Transverse colon (tissue), 4 donors: ENCODE data around the gene RNU1-4.

Source experiments
- CTCF ChIP-seq, 5 experiments: fragments of 200-600 bp in 3 of 5; fragments of 450-650 bp in 2 of 5; sonication (generic) in 3 of 5; IDR thresholded peaks; 1 replicate in 2 of 5; 2 replicates in 3 of 5; pipeline ENCODE4 v1.5.1; 2016 to 2017; ENCODE audit warnings: antibody characterized with exemption in 5 of 5, inconsistent platforms in 3 of 5, mild to moderate bottlenecking in 2 of 5, moderate library complexity in 1 of 5
- POLR2A ChIP-seq: fragments of 450-650 bp; IDR thresholded peaks from one replicate; pipeline ENCODE4 v1.6.1; 2016; ENCODE audit warnings: antibody characterized with exemption, mild to moderate bottlenecking, moderate library complexity
- POLR2AphosphoS5 ChIP-seq, 3 donors: sonication (generic); formaldehyde crosslinking; IDR thresholded peaks; one replicate each; pipeline ENCODE4 v1.6.1; 2016; ENCODE audit warnings: antibody characterized with exemption in 3 of 3

DNA sequence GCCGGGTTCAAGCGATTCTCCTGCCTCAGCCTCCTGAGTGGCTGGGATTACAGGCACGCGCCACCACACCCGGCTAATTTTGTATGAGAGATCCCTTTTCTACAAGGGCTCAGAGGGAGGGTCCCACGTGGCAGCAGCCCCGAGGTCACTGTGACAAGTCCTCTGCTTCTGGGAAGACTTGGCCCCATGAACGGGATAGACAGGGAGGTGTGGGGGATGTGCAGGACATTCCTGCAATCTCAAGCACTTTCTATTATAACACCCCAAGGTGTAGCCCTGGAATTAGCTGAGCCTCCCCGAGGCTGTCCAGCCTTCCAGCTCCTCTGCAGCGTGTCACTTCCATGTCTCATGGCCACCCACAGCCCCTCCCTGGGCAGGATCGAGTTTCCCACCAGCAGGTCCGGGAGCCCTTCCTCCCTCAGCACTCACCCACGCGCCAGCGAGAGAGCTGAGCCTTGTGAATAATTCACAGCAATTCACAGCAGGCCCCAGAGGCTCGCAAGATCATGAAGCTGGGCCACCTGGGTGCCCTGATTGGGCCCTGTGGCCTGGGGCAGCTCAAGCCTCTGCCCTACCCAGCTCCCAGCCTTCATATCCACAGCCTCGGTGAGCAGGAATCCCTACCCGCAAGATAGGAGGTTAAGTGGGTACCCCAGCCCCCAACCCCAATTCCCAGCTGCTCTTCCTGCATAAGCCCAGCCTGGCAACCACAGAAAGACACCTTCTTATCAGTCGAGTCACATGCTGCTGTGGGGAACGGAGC lies 22.8 kb upstream of the RNU1-4 start:
- no peak for TF ChIP-seq CTCF (IDR thresholded peaks at IDR 0.05)
- TF ChIP-seq POLR2A = no peak
- no peak for TF ChIP-seq POLR2AphosphoS5 (IDR thresholded peaks at IDR 0.05)
